CD4-positive, alpha-beta T cell (primary cell): Measurements from ENCODE around the gene CDH4. TPM values are rescaled to one million over a fixed set of nuclear protein-coding genes. Genes with fewer than 3 reads are reported as not detected.

Experiments used
- ATAC-seq: fragments of 200-7000 bp; cut with Tn5 transposase; one replicate; pipeline ENCODE4 v1.10.0; 2022; ENCODE audit warnings: mild to moderate bottlenecking; ENCODE audit not compliant: poor library complexity
- CTCF ChIA-PET: fragments of 350-600 bp; sonication (Branson Sonifier 250); formaldehyde crosslinking; loops from one replicate; lab custom pipeline; 2021; ENCODE audit warnings: antibody characterized with exemption, inconsistent platforms; lab: Charles Lee
- POLR2A ChIA-PET: fragments of 350-600 bp; sonication (Branson Sonifier 250); formaldehyde crosslinking; loops from one replicate; lab custom pipeline; 2021; ENCODE audit warnings: antibody characterized with exemption, inconsistent platforms; lab: Charles Lee
- DNase-seq, 14 experiments: peaks; one replicate each; pipeline ENCODE4 v3.0.0-alpha.2; 2013 to 2020; ENCODE audit warnings: mixed read lengths in 2 of 14
- H3K27ac ChIP-seq, 2 donors: one replicate each; pipeline versions ENCODE4 v1.5.1 to v1.7.0; 2013; ENCODE audit warnings: low read length in 2 of 2, low read depth in 1 of 2, mild to moderate bottlenecking in 1 of 2
- H3K27me3 ChIP-seq, 2 experiments: 1 replicate in 1 of 2; 2 replicates in 1 of 2; pipeline versions ENCODE4 v1.6.1 to v1.7.0; 2013; ENCODE audit warnings: low read length in 2 of 2, control low read depth in 1 of 2, mild to moderate bottlenecking in 1 of 2, moderate library complexity in 1 of 2; ENCODE audit not compliant: insufficient read depth in 2 of 2, control insufficient read depth in 1 of 2
- H3K36me3 ChIP-seq: one replicate; pipeline ENCODE4 v1.6.1; 2013; ENCODE audit warnings: low read length, control low read depth; ENCODE audit not compliant: insufficient read depth
- H3K4me1 ChIP-seq: one replicate; pipeline ENCODE4 v1.6.1; 2013; ENCODE audit warnings: low read length, control low read depth; ENCODE audit not compliant: insufficient read depth
- H3K4me3 ChIP-seq: one replicate; pipeline ENCODE4 v1.5.1; 2013; ENCODE audit warnings: mild to moderate bottlenecking, low read length, moderate library complexity
- H3K9me3 ChIP-seq, 2 experiments: 1 replicate in 1 of 2; 2 replicates in 1 of 2; pipeline versions ENCODE4 v1.6.1 to v1.7.0; 2013; ENCODE audit warnings: low read length in 2 of 2, mild to moderate bottlenecking in 2 of 2, control low read depth in 1 of 2, moderate library complexity in 1 of 2; ENCODE audit not compliant: control insufficient read depth in 1 of 2, insufficient read depth in 1 of 2
- H3K27ac Mint-ChIP-seq: one replicate; pipeline ENCODE4 v1.8.0; 2020; ENCODE audit warnings: mixed read lengths
- H3K27me3 Mint-ChIP-seq: one replicate; pipeline ENCODE4 v1.8.0; 2021; ENCODE audit warnings: mixed read lengths
- H3K36me3 Mint-ChIP-seq: one replicate; pipeline ENCODE4 v1.8.0; 2021; ENCODE audit warnings: low read depth, mixed read lengths
- H3K4me1 Mint-ChIP-seq: one replicate; pipeline ENCODE4 v1.8.0; 2021; ENCODE audit warnings: low read depth, mixed read lengths
- H3K4me3 Mint-ChIP-seq: one replicate; pipeline ENCODE4 v1.8.0; 2020; ENCODE audit warnings: mild to moderate bottlenecking, mixed read lengths
- H3K9me3 Mint-ChIP-seq: one replicate; pipeline ENCODE4 v1.8.0; 2020; ENCODE audit warnings: mixed read lengths
- intact Hi-C, 2 experiments: fragments of 100-400 bp; cut with DNase I in 1 of 2; cut with micrococcal nuclease in 1 of 2; formaldehyde crosslinking; loops; one replicate each; pipeline versions ENCODE4 v1.15.1 to v1.9.0; 2023 to 2025; cut with DNase I, micrococcal nuclease
- total RNA-seq, 174 experiments: library from RNA in 2 of 174; stranded (reverse) in 2 of 174; gene quantifications; one replicate each; pipeline ENCODE4 v1.2.3 and lab custom pipeline; 2021 to 2026
- TF ChIP-seq, protein P1 (sequence below): fragments of 200-600 bp; IDR thresholded peaks from one replicate; pipeline ENCODE4 v1.8.0; 2022; ENCODE audit warnings: antibody characterized with exemption, mild to moderate bottlenecking

Gene CDH4
- total RNA-seq, 2 experiments from 2014 or later = 0.11 TPM

DNA sequence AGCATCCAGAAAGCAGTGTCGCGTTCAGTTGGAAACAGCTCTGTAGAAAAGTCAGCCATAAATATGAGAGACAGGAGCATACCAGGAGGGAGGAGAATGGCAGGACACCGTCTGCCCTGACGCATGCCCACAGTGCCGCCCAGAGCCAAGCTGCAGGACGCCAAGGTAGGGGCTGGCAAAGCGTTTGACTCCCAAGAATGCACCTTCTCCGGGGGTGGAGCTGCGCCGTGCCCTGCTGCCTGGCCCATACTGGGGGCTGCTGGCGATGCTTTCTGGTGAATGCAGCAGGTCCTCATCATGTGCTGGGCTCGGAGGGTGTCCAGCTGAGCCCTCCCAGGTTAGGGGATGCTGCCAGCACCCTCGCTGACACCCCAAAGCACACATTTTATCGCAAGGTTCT, 349.8 kb downstream of the CDH4 start:
- POLR2A ChIA-PET = no interaction called here
- CTCF ChIA-PET = no interaction called here
- DNase-seq = no peak
- Mint-ChIP-seq H3K9me3 (peaks cover 1% of the 10 kb centered on the region), H3K36me3 (no peaks in the 10 kb centered on the region), H3K27ac (no peak overlapping the region), H3K4me1 (no peaks in the 10 kb centered on the region), H3K4me3 (no peak overlapping the region), H3K27me3 (no peaks in the 10 kb centered on the region)
- Histone ChIP-seq H3K9me3 (peaks cover under 1 to 69% of the 10 kb centered on the region in 2 experiments), H3K4me3 (no peak overlapping the region), H3K4me1 (no peaks in the 10 kb centered on the region), H3K27me3 (no peaks in the 10 kb centered on the region), H3K36me3 (no peaks in the 10 kb centered on the region), H3K27ac (no peak overlapping the region)
- intact Hi-C loops = no loop called here
- ATAC-seq = no peak
- TF ChIP-seq, protein P1, sequence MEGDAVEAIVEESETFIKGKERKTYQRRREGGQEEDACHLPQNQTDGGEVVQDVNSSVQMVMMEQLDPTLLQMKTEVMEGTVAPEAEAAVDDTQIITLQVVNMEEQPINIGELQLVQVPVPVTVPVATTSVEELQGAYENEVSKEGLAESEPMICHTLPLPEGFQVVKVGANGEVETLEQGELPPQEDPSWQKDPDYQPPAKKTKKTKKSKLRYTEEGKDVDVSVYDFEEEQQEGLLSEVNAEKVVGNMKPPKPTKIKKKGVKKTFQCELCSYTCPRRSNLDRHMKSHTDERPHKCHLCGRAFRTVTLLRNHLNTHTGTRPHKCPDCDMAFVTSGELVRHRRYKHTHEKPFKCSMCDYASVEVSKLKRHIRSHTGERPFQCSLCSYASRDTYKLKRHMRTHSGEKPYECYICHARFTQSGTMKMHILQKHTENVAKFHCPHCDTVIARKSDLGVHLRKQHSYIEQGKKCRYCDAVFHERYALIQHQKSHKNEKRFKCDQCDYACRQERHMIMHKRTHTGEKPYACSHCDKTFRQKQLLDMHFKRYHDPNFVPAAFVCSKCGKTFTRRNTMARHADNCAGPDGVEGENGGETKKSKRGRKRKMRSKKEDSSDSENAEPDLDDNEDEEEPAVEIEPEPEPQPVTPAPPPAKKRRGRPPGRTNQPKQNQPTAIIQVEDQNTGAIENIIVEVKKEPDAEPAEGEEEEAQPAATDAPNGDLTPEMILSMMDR = no peak

GRCh38 chr20:61603715-61604114, 351.7 kb downstream of the CDH4 start:
- Histone ChIP-seq H3K4me1 (no peaks in the 10 kb centered on the region), H3K27ac (no peak overlapping the region), H3K9me3 (peaks cover 0 to 57% of the 10 kb centered on the region in 2 experiments), H3K36me3 (no peaks in the 10 kb centered on the region), H3K27me3 (no peaks in the 10 kb centered on the region), H3K4me3 (no peak overlapping the region)
- ChIA-PET CTCF (no interaction called here), POLR2A (no interaction called here)
- Mint-ChIP-seq H3K4me1 (no peaks in the 10 kb centered on the region), H3K36me3 (no peaks in the 10 kb centered on the region), H3K9me3 (no peaks in the 10 kb centered on the region), H3K27ac (no peak overlapping the region), H3K27me3 (no peaks in the 10 kb centered on the region), H3K4me3 (no peak overlapping the region)
- intact Hi-C loops = no loop called here
- ATAC-seq (no peak), DNase-seq (no peak)
- TF ChIP-seq, protein P1 = no peak

DNA sequence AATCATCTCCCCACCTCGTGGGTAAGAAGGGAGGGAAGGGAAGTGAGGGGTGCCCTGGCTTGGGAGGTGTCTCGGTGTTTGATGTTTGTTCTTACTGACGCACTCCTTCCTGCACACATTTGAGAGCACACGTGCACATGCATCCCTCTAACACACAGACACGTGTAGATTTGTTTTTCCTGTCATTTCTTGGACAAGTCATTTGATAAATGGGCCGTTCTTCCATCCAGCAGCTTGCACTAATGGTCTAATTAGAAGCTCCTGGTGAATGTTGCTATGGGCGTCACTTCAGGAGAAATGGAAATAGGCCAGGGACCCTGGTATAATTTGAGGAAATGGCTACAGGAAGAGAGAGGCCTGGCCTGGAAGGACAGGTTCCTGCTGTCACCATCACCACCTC, 352.5 kb downstream of the CDH4 start:
- ATAC-seq = no peak
- H3K4me3 Mint-ChIP-seq = no peak overlapping the region
- no peaks in the 10 kb centered on the region for H3K9me3 Mint-ChIP-seq
- peaks cover 0 to 50% of the 10 kb centered on the region in 2 experiments for H3K9me3 ChIP-seq
- ChIA-PET CTCF (no interaction called here), POLR2A (no interaction called here)
- H3K4me1 ChIP-seq = no peaks in the 10 kb centered on the region
- H3K27ac Mint-ChIP-seq = no peak overlapping the region
- no peaks in the 10 kb centered on the region for H3K27me3 Mint-ChIP-seq
- H3K4me3 ChIP-seq = no peak overlapping the region
- H3K27me3 ChIP-seq = no peaks in the 10 kb centered on the region
- no peaks in the 10 kb centered on the region for H3K36me3 ChIP-seq
- no peaks in the 10 kb centered on the region for H3K36me3 Mint-ChIP-seq
- TF ChIP-seq, protein P1 = no peak
- H3K27ac ChIP-seq = no peak overlapping the region
- intact Hi-C loops = no loop called here
- no peaks in the 10 kb centered on the region for H3K4me1 Mint-ChIP-seq
- DNase-seq = no peak
